Measurements from ENCODE around the gene TTPAL. TPM values are rescaled to one million over a fixed set of nuclear protein-coding genes. Genes with fewer than 3 reads are reported as not detected.

Gene TTPAL
- total and polyA plus RNA-seq, 2 of the 4 experiments (the other 2 are of a cell fraction): 8.2 to 18.1 TPM

DNA sequence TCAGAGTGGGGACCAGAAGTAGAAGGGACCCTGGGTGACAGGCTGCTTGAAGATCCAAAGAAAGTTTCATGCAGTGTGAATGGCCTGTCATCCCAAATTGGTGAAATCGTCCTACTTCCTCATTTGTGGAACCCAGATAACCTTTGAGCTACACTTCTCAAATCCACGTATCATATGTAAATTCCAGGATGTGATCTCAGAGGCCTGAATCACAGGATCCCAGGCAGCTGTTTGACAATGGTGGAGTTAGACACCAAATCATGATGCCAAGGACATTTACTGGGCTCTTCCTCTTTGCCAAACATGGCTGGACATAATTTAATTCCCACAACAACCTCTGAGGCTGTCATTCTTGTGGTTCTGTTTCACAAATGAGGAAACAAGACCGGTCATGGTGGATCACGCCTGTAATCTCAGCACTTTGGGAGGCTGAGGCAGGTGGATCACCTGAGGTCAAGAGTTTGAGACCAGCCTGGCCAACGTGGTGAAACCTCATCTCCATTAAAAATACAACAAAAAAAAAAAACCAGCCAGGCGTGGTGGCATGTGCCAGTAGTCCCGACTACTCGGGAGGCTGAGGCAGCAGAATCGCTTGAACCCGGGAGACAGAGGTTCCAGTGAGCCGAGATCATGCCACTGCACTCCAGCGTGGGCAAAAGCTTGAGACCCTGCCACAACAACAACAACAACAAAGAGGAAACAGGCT is 39.9 kb upstream of the TTPAL start:
- no peak overlapping the region for H2BK120ac ChIP-seq (ENCODE audit: low read depth, low read length)
- H4K20me1 ChIP-seq (ENCODE audit: insufficient read depth, low read length): no peaks in the 10 kb centered on the region
- H3K9me3 ChIP-seq (ENCODE audit: control insufficient read depth, insufficient read depth, low read length): no peaks in the 10 kb centered on the region
- H2AK9ac ChIP-seq (replicated peaks; ENCODE audit: low read depth, low read length, poor library complexity): no peak overlapping the region
- H2BK5ac ChIP-seq (ENCODE audit: low read depth, low read length, poor library complexity, severe bottlenecking): no peak overlapping the region
- H3K9me1 ChIP-seq (ENCODE audit: insufficient read depth, low read length): no peaks in the 10 kb centered on the region
- 56% methylated on average over 3 of the region's 12 CpGs; no CpG with 5 or more reads in 1 of the 2 experiments for WGBS, 2 experiments (ENCODE audit: extremely low coverage in 2 of 2, insufficient read length in 1 of 2)
- no peak overlapping the region for H2BK15ac ChIP-seq (ENCODE audit: low read depth, low read length)
- no peaks in the 10 kb centered on the region for H3K36me3 ChIP-seq (ENCODE audit: control insufficient read depth, insufficient read depth, low read length)
- H4K5ac ChIP-seq (ENCODE audit: low read depth, low read length): no peak overlapping the region
- no peak for DNase-seq
- no peak overlapping the region for H3K4ac ChIP-seq (ENCODE audit: low read depth, low read length)
- no peak overlapping the region for H3K14ac ChIP-seq (replicated peaks; ENCODE audit: low read depth, low read length)
- H3K23ac ChIP-seq (ENCODE audit: low read depth, low read length): no peak overlapping the region
- ChIA-PET CTCF (no interaction called here), POLR2A (ENCODE audit: unreplicated experiment) (no interaction called here)
- H3K18ac ChIP-seq (ENCODE audit: low read depth, low read length): no peak overlapping the region
- TF ChIP-seq, protein P1, sequence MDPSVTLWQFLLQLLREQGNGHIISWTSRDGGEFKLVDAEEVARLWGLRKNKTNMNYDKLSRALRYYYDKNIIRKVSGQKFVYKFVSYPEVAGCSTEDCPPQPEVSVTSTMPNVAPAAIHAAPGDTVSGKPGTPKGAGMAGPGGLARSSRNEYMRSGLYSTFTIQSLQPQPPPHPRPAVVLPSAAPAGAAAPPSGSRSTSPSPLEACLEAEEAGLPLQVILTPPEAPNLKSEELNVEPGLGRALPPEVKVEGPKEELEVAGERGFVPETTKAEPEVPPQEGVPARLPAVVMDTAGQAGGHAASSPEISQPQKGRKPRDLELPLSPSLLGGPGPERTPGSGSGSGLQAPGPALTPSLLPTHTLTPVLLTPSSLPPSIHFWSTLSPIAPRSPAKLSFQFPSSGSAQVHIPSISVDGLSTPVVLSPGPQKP (IDR thresholded peaks at IDR 0.05; ENCODE audit: borderline replicate concordance, low read depth, low read length): no peak
- TF ChIP-seq FOS (IDR thresholded peaks at IDR 0.05; ENCODE audit: low read depth, low read length): no peak
- TF ChIP-seq, protein P2, sequence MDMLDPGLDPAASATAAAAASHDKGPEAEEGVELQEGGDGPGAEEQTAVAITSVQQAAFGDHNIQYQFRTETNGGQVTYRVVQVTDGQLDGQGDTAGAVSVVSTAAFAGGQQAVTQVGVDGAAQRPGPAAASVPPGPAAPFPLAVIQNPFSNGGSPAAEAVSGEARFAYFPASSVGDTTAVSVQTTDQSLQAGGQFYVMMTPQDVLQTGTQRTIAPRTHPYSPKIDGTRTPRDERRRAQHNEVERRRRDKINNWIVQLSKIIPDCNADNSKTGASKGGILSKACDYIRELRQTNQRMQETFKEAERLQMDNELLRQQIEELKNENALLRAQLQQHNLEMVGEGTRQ (IDR thresholded peaks at IDR 0.05; ENCODE audit: low read depth, low read length): no peak
- no peak for TF ChIP-seq MAFK (IDR thresholded peaks at IDR 0.05; ENCODE audit: low read depth, low read length)
- TF ChIP-seq POLR2A (IDR thresholded peaks at IDR 0.05; ENCODE audit: low read depth, low read length): no peak
- TF ChIP-seq MAZ (IDR thresholded peaks at IDR 0.05; ENCODE audit: borderline replicate concordance, low read depth, low read length): no peak
- no peak for TF ChIP-seq CHD1 (IDR thresholded peaks at IDR 0.05; ENCODE audit: low read depth, low read length)
- no peak for TF ChIP-seq RCOR1 (IDR thresholded peaks at IDR 0.05; ENCODE audit: insufficient replicate concordance, low read length)
- TF ChIP-seq SMC3 (IDR thresholded peaks at IDR 0.05; ENCODE audit: low read depth, low read length): no peak
- TF ChIP-seq RFX5 (IDR thresholded peaks at IDR 0.05; ENCODE audit: low read depth, low read length): no peak
- TF ChIP-seq NFE2L2 (IDR thresholded peaks at IDR 0.05; ENCODE audit: low read depth, low read length): no peak
- no peak for TF ChIP-seq BHLHE40 (IDR thresholded peaks at IDR 0.05; ENCODE audit: low read depth, low read length)
- TF ChIP-seq CEBPB (IDR thresholded peaks at IDR 0.05; ENCODE audit: low read depth, low read length): no peak
- no peak for TF ChIP-seq MXI1 (IDR thresholded peaks at IDR 0.05; ENCODE audit: borderline replicate concordance, low read depth, low read length)
- no peak for TF ChIP-seq RAD21 (IDR thresholded peaks at IDR 0.05; ENCODE audit: low read length)
- TF ChIP-seq, protein P3, sequence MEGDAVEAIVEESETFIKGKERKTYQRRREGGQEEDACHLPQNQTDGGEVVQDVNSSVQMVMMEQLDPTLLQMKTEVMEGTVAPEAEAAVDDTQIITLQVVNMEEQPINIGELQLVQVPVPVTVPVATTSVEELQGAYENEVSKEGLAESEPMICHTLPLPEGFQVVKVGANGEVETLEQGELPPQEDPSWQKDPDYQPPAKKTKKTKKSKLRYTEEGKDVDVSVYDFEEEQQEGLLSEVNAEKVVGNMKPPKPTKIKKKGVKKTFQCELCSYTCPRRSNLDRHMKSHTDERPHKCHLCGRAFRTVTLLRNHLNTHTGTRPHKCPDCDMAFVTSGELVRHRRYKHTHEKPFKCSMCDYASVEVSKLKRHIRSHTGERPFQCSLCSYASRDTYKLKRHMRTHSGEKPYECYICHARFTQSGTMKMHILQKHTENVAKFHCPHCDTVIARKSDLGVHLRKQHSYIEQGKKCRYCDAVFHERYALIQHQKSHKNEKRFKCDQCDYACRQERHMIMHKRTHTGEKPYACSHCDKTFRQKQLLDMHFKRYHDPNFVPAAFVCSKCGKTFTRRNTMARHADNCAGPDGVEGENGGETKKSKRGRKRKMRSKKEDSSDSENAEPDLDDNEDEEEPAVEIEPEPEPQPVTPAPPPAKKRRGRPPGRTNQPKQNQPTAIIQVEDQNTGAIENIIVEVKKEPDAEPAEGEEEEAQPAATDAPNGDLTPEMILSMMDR (conservative IDR thresholded peaks at IDR 0.05; ENCODE audit: low read depth, low read length): no peak
- no peak overlapping the region for H3K27ac ChIP-seq (ENCODE audit: insufficient read depth, low read length)
- intact Hi-C loops (cut with micrococcal nuclease): no loop called here
- no peak overlapping the region for H2AFZ ChIP-seq (replicated peaks; ENCODE audit: low read length, poor library complexity)
- no peak overlapping the region for H3K4me2 ChIP-seq (ENCODE audit: low read depth, low read length)
- dilution Hi-C loops (cut with HindIII; ENCODE audit: low sequenced_read_pairs, unreplicated experiment): no loop called here
- in situ Hi-C loops (cut with MboI; ENCODE audit: low sequenced_read_pairs): no loop called here
- H4K91ac ChIP-seq (ENCODE audit: insufficient read depth, low read depth, low read length): no peak overlapping the region
- H3K4me1 ChIP-seq (ENCODE audit: control insufficient read depth, insufficient read depth, low read length): no peaks in the 10 kb centered on the region
- no peak overlapping the region for H2BK20ac ChIP-seq (ENCODE audit: low read depth, low read length)
- no peak overlapping the region for H3K56ac ChIP-seq (ENCODE audit: extremely low read depth, insufficient read depth, low read length)
- H3K4me3 ChIP-seq (ENCODE audit: insufficient read depth, low read depth, low read length): no peak overlapping the region
- peaks cover 33% of the 10 kb centered on the region for H3K27me3 ChIP-seq (ENCODE audit: control insufficient read depth, insufficient read depth, low read length)
- BruUV-seq (replicated peaks): no TSS peak
- H2AK5ac ChIP-seq (ENCODE audit: low read depth, low read length): no peak overlapping the region
- no peaks in the 10 kb centered on the region for H3K79me1 ChIP-seq (ENCODE audit: low read depth in 1 of 2, low read length in 2 of 2)
- no peak overlapping the region for H4K8ac ChIP-seq (ENCODE audit: low read depth in 2 of 2, low read length in 2 of 2)
- H3K9ac ChIP-seq (ENCODE audit: low read depth, low read length): no peak overlapping the region
- ATAC-seq (ENCODE audit: low read depth): no peak

All from IMR-90 (cell line).